Left colon (tissue), 2 donors: Measurements from ENCODE around the gene TOB2. TPM values are rescaled to one million over a fixed set of nuclear protein-coding genes. Genes with fewer than 3 reads are reported as not detected.
A peak's percentile ranks its signal among the peaks of the same experiment; 100 is the strongest.

Source experiments
- ATAC-seq: fragments of 200-7000 bp; cut with Tn5 transposase; one replicate; pipeline ENCODE4 v1.9.1; 2020; ENCODE audit warnings: mild to moderate bottlenecking, moderate library complexity
- DNase-seq, 2 donors: peaks; one replicate each; pipeline ENCODE4 v3.0.0-alpha.2; 2020
- intact Hi-C, 2 donors: fragments of 100-400 bp; cut with DNase I in 1 of 2; cut with micrococcal nuclease in 1 of 2; formaldehyde crosslinking; loops; one replicate each; pipeline versions ENCODE4 v1.11.2 to v1.14.0; 2022; cut with DNase I, micrococcal nuclease
- long read RNA-seq: library from polyadenylated mRNA; unstranded; transcript quantifications from one replicate; pipeline ENCODE4 v2.0.0, GENCODE V29; 2021
- total RNA-seq, 2 donors: library from RNA; stranded (reverse); fragmentation: NEBNext Ultra II Directional; extraction: Animal tissue kit (Norgen Biotek cat#: 25700); gene quantifications; one replicate each; pipeline ENCODE4 v1.2.1, GENCODE V29; 2021
- donor health status: DM: no; HTN: no; CAD: no.
- donor health status: DM: yes; HTN: yes; CAD: no.

TOB2 gene, protein sequence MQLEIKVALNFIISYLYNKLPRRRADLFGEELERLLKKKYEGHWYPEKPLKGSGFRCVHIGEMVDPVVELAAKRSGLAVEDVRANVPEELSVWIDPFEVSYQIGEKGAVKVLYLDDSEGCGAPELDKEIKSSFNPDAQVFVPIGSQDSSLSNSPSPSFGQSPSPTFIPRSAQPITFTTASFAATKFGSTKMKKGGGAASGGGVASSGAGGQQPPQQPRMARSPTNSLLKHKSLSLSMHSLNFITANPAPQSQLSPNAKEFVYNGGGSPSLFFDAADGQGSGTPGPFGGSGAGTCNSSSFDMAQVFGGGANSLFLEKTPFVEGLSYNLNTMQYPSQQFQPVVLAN
- total RNA-seq, result 10 to 100 TPM; 57.5 to 66.7 TPM
- long read RNA-seq, full-length matches to known transcripts, result 3 of 54 reads
- long read RNA-seq, partial matches to known transcripts, result 0 of 54 reads
- long read RNA-seq, other reads (novel, unspliced or antisense), result 51 of 54 reads

DNA sequence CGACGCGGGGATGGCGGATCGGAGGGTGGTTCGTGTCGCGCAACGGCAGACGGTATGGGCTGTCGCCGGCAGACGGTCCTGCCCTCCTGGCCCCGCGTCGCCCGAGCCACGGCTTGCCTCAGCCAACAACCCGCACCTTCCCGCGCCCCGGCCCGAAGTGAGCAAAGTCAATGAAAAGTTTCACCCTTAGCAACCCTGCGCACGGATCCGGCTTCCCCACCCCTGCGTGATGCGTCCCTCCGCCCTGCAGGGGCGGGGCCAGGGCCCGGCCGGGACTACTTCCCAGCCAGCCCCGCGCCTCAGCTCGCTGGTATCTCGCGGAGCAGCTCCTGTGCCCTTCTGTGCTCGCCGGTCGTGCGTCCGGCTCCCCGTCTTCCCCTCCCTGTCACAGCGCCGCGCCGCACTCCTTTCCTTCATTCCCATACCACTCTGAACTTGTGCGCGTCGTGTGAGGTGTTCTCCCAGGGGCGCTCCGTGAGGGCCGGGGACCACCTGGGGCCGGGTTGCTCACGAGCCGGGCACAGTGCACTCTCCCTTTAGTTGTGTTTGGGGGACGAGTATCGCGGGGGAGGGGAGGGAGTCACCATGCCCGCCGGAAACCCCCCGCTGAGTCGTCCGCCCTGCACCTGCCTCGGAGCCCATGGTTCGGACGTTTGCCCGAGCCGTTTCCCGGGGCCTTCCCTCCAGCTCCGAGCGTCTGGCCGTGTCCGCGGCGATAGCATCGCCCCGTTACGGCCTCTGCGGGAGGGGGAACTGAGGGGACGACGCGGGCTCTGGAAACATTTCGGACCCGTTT is at the start of gene TOB2:
TSS of gene TOB2 (minus strand) at position 163 of the 796 bp plus-strand sequence. CDS start 9,456 bp downstream, outside the sequence.
- peak; percentile 95 to 96 for DNase-seq
- peak; percentile 65 for ATAC-seq
- intact Hi-C loops, result no loop called here

DNA sequence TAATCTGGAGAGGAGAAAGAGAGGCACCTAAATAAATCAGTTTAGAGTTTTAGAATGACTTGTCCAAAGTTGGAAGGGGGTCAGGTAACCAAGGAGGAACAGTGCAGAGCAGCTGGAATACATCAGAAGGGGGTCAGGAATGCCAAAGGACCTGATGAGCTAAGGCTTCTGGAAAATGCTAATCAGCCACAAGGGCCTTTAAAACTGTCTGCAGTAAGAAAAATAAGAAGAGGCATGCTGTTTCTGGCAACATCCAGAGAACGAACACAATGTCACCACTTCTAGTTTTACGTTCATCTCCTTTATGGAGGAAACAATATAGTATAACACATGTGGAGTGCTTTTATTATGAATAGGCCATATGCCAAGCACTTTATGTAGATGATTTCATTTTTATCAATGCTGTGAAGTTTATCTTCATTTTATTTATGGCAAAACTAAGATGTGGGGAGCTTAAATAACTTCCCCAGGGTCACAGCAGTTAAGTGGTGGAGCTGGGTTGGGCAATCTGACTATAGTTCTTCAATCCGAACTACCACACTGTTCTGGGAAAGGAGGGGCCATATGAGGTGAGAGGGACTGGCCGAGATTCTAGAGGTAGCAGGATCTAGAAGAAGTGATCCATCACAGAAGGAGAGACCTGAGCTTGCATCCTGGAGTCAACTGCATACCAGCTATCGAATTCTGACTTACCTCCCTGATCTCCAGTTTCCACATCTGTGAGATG is 44.9 kb upstream of the TOB2 start:
- peak; percentile 55 for ATAC-seq

DNA sequence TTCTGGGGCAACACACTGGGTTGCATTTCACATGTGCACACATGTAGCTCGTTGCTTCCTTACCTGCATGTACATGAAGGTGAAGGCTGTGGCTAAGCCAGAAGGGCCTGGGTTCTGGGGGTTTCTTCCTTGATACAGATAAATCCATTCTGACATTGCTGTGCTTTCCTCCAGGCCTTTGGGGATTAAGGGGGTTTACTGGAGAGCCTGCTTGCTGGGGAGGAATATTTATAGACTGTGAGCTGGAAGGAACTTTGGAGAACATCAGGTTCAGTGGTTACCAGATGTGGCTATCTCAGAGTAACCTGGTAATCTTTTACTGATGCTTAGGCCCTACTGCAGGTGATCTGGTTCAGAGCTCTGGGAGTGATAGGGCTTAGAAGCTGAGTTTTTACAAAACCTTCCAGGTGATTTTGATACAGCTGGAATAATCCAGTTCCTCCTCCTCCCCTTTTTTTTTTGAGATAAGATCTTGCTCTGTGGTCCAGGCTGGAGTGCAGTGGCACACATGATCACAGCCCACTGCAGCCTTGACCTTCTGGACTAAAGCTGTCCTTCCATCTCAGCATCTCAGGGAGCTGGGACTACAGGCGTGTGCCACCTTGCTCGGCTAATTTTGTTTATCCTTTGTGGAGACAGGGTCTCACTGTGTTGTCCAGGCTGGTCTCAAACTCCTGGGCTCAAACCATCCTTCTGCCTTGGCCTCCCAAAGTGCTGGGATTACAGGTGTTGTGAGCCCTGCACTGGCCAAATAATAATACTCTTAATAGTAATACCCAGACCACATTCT is 42.2 kb upstream of the TOB2 start:
- DNase-seq (no peak), ATAC-seq (no peak)
- intact Hi-C loops, result no loop called here

More for the DNA sequence above, 44.9 kb upstream of the TOB2 start:
- intact Hi-C loops, result no loop called here
- no peak for DNase-seq

DNA sequence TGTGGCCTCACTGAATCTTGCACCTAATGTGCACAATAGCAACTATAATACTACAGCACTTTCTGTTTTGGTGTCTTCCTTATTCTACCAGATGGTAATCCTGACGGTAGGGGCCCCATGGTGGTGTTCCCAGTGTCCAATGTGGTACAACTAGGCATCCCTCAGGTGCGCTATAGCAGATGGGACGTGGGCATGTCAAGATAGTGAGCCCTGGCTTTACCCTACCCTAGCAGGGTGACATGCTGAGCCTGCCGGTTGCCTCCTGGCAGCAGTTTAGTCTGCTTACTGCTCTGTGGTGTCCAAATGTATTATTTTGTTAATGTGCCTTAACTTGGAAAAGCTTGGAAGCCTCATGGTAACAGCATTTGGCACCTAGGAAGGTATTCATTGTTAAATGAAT is 41.5 kb upstream of the TOB2 start:
- DNase-seq, result no peak

DNA sequence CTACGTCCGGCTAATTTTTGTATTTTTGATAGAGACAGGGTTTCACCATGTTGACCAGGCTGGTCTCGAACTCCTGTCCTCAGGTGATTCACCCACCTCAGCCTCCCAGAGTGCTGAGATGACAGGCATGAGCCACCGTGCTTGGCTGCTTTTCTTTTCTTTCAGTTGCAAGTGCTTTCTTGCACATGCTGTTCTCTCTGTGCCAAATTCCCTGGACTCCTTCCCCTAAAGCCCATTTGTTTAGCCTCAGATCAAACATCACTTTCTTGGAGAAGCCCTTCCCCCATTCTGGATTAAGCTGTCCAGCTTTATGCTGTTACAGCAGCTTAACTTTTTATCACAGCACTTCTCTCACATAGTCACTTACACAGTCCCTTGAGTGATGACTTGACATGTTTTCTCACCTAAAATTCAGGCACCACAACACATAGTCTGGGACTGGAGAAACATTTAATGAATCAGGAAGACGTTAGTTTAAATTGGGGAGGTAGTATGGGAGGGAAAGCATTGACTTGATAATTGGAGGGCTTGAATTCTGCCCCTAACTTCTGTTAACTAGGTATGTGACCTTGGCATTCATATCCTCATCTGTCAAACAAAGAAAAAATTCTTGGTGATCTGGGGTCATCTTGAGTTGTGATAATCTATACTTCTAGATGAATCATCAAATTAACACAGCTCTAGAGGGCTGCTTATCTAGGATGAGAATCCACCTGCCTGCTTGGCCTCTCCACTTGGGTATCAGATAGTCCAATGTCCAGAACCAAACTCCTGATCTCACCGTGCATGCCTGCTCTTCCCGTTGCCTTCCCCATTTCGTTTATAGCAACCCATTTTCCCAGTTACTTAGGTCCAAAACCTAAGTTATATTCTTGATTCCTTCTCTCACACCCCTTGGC is 40.7 kb upstream of the TOB2 start:
- intact Hi-C loops, result no loop called here
- peak; percentile 27 for ATAC-seq
- no peak for DNase-seq

More for the DNA sequence above, 41.5 kb upstream of the TOB2 start:
- intact Hi-C loops, result no loop called here
- no peak for ATAC-seq

DNA sequence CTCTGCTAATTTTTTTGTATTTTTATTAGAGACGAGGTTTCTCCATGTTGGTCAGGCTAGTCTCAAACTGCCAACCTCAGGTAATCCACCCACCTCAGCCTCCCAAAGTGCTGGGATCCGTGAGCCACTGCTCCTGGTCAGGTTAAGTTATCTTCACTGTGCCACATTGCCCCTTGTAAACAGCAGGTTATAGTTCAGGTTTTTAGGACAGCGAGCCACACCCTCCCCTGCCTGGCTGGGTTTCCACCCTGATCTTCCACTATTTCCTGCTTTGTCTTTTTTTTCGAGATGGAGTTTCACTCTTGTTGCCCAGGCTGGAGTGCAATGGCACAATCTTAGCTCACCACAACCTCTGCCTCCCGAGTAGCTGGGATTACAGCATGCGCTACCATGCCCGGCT is 38.4 kb upstream of the TOB2 start:
- ATAC-seq (peak; percentile 92), DNase-seq (peak; percentile 67 to 75)
- intact Hi-C loops, result no loop called here

DNA sequence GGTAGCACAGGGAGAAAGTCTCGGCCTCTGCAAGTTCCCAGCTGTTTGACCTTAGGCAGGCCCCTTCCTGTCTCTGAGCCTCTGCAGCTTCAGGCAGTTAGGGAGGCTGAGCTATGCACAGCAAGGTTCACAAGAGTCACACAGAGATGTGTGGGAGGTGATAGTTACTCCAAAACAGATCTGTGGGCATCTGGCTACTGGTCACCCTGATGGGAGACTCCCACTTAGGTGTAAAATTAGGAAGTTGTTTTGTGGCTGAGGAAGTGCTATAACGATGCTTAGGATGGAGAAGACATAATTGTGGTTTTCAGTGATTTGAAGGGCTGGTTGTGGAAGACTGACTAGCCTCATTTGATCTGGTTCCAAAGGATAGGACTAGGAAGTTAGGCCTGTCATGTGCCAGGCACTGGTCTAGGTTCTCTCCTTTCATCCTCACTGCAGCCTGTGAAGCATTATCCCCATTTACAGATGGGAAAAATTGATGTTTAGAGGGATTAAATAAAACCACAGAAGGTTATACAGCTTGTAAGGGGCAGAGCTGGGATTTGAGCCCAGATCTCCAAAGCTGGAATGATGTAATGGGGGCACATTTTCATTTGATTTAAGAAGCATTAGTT is 35.8 kb upstream of the TOB2 start:
- intact Hi-C loops, result no loop called here
- no peak for ATAC-seq
- no peak for DNase-seq

DNA sequence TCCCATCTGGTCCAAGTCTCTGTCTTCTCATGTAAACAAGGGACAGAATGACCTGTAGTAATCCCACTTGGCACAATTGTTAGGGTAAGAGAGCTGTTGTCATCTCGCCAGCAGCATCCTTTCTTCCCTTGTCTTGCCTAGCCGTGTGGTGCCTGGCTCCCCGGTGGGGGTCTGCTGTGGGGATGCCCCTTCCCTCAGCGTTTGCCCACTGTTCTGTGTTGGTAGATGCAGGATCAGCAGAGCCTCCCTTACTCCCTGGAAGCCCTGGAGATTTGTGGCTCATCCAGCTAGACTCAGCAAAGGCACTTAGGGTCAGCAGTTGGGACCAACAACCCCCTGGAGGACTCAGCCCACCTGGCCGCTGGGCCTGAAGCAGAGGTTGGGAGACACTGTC is 35.3 kb upstream of the TOB2 start:
- ATAC-seq, result no peak
- DNase-seq, result no peak
- intact Hi-C loops, result no loop called here

DNA sequence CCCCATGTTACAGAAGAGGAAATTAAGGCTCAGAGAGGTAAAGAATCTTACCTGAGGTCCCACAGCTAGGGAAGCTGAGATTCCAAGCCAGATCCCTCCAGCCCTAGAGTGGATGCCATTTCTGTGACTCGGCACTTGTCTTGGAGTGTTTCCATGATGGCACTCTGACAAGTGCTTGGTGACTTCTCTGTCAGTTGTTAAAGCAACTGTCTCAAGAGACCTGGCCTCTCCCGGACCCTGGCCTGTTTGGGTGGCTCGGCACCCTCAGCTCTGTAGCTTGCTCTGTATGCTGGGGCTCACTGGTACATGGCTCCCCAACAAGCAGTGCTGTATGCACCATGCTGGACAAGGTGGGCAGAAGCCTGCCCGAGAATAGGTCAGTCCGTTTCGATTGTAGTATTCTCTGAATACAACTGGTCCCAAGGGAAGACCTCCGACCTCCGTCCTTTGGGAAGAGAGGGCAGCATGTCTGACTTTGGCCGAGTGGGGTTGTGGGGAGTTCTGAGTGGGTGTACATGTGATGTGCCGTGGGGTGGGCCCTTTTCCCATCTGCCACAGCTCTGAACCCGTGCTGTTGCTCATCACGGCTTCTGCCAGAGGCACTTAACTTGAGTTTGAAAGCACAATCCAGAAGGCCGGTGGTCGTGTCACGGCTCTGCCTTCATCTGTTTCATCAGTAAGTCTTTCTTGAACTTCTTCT is 34.7 kb upstream of the TOB2 start:
- ATAC-seq, result no peak
- intact Hi-C loops, result no loop called here
- DNase-seq, result no peak

DNA sequence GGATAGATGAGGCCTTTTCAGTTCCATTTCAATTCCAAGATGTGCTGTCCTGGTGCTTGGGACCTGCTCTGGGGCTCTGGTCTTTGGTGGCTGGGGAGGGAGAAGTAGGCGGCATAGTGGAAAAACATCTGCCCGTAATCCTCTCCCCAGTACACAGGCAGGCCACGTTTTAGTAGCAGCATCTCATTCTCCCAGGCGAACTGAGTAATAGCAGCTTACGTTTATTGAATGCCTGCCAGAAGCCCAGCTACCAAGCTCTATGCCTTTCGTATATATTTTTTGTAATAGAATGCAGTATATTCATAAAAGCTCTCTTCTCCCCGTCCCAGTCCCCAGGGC is 33.8 kb upstream of the TOB2 start:
- intact Hi-C loops, result no loop called here
- ATAC-seq (no peak), DNase-seq (no peak)

DNA sequence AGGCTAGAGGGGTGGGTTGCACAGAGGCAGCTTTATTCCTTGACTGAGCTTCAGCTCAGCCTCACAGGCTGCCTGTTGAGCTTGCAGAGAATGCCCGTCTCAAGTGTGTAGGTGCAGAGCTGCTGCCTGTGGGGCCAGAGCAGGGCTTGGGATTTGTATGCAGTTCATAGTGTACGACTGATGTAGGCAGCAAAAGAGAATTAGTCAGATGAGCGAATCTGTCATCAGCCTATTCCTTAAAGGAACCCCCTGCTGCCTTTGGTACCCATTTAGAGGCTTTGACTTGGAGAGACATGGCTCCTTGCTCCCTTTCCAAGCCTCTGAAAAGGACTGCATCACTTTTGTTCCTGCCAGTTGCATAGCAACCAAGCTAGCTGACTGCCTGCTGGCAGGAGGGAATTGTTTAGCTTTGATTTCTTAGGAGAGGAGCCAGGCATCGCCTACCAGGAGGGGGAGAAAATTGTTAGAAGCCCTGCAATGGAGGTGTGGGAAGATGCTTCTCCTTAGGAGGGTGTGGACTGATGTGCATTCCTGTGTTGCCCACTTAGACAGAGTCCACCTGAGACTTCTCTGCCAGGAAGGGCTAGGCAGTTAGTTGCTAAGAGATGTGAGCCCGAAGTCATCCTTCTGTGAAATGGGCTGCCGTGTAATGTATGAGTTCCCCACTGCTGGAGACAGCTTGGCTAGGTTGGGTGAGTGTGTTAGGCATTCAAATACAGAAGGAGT is 33.2 kb upstream of the TOB2 start:
- ATAC-seq (no peak), DNase-seq (no peak)
- intact Hi-C loops, result no loop called here

DNA sequence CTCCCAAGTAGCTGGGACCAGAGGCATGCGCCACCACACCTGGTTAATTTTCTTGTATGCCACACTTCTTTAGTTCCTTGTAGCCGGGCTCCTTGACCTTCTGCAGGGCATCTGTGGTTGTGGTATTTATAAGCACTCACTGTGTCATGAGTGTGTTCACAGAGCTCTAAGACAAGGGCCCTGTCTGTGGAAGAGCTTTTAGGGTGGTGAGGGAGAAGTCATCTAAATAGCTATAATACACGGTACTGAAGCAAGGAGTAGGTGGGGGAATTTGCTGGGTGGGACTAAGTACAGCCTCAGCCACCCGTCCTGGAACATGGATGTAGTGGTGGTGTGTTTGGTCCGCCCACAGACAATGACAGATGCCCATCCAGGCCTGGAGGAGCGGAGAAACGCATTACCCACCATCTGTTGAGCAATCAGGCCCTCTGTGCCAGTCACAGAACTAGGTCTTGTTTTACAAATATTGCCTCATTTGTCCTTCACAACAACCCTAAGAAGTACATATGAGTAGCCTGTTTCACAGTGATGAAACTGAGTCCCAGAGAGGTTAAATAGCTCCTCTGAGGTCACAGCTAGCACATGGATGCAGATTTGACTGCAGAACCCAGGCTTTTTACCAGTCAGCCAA is 32.4 kb upstream of the TOB2 start:
- intact Hi-C loops, result no loop called here
- DNase-seq (no peak), ATAC-seq (peak; percentile 6)

DNA sequence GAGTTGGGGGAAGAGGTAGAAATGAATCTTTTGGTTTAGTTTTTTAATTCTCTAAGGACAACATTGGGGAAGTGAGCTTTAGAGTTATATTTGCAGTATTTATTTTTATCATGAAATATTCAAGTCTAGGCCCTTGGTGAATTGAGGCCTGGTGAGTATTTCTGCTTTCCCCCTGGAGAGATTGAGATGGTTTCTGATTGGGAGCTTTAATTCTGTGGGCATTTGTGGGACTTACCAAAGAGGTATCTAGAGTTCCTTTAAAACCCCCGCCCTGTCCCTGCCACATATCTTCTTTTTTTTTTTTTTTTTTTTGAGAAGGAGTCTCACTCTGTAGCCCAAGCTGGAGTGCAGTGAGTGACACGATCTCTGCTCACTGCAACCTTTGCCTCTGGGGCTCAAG is 31.9 kb upstream of the TOB2 start:
- no peak for DNase-seq
- ATAC-seq, result no peak
- intact Hi-C loops, result no loop called here

DNA sequence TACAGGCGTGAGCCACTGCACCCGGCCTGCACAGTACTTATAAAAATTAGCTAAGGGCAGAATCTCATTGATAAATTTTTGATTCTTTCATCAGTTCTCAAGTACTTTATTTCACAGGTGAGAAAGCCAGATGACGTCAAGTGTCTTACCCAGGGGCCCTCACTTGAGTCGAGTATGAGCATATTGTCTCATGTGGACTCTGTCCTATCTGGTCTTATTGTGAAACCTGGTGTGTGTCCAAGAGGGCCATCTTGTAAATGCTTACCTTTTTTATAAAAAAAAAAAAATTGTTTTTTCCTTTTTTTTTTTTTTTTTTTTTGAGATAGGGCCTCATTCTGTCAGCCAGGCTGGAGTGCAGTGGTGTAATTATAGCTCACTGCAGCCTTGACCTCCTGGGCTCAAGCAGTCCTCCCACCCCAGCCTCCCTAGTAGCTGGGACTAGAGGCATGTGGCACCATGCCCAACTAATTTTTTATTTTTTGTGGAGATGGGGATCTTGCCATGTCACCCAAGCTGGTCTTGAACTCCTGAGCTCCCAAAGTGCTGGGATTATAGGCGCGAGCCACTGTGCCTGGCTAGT is 28.4 kb upstream of the TOB2 start:
- intact Hi-C loops, result no loop called here
- DNase-seq (no peak), ATAC-seq (no peak)

DNA sequence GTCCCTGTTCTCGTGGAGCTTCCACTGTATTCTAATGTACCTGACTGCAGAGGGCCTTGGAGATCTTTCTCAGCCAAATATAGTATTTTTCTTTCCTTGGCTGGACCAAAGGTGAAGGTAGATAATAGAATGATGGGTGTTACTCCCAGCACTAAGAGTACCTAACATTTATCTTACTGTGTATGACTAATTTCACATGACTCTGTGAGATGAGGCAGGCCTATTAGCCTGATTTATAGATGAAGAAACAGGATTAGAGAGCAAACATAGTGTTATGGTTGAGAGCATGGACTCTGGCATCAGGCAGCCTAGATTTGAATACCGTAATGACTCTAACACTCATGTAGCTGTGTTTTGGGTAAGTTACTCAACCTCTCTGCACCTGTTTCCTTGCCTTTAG is 25.0 kb upstream of the TOB2 start:
- intact Hi-C loops, result no loop called here
- DNase-seq, result no peak
- peak; percentile 19 for ATAC-seq
